Activated B cell treated with CpG ODN at 0.5 μM for 24 hours (primary cell): ENCODE data around the gene PGS1. TPM values are rescaled to one million over a fixed set of nuclear protein-coding genes. Genes with fewer than 3 reads are reported as not detected.

Experiments used
- ATAC-seq: fragments of 200-7000 bp; cut with Tn5 transposase; one replicate; pipeline ENCODE4 v1.10.0; 2021; ENCODE audit warnings: low read depth, mild to moderate bottlenecking, moderate library complexity
- CTCF ChIA-PET: fragments of 350-600 bp; sonication (Branson Sonifier 250); formaldehyde crosslinking; loops from one replicate; lab custom pipeline; 2021; ENCODE audit warnings: antibody characterized with exemption; lab: Charles Lee
- POLR2A ChIA-PET: fragments of 350-600 bp; sonication (Branson Sonifier 250); formaldehyde crosslinking; loops from one replicate; lab custom pipeline; 2021; ENCODE audit warnings: antibody characterized with exemption; lab: Charles Lee
- DNase-seq: peaks from one replicate; pipeline ENCODE4 v3.0.0; 2022
- H3K27ac Mint-ChIP-seq: one replicate; pipeline ENCODE4 v1.8.0; 2020; ENCODE audit warnings: mixed read lengths
- H3K27me3 Mint-ChIP-seq: one replicate; pipeline ENCODE4 v1.8.0; 2021; ENCODE audit warnings: mixed read lengths
- H3K36me3 Mint-ChIP-seq: one replicate; pipeline ENCODE4 v1.8.0; 2021; ENCODE audit warnings: low read depth, mixed read lengths
- H3K4me1 Mint-ChIP-seq: one replicate; pipeline ENCODE4 v1.8.0; 2021; ENCODE audit warnings: mixed read lengths
- H3K4me3 Mint-ChIP-seq: one replicate; pipeline ENCODE4 v1.8.0; 2020; ENCODE audit warnings: mild to moderate bottlenecking, mixed read lengths
- H3K9me3 Mint-ChIP-seq: one replicate; pipeline ENCODE4 v1.8.0; 2020; ENCODE audit warnings: mixed read lengths
- intact Hi-C: fragments of 100-400 bp; cut with micrococcal nuclease; formaldehyde crosslinking; loops from one replicate; pipeline ENCODE4 v1.15.1; 2024
- total RNA-seq: library from RNA; stranded (reverse); gene quantifications from 2 replicates; pipeline ENCODE4 v1.2.3, GENCODE V29; 2022
- TF ChIP-seq, protein P1 (sequence below): fragments of 200-600 bp; IDR thresholded peaks from one replicate; pipeline ENCODE4 v1.8.0; 2022; ENCODE audit warnings: antibody characterized with exemption, mild to moderate bottlenecking

PGS1 gene
- total RNA-seq, 1 donor from 2014 or later, result 76.1 TPM

GRCh38 chr17:78411241-78411857 lies 32.9 kb downstream of the PGS1 start:
- DNase-seq, result no peak
- TF ChIP-seq, protein P1, sequence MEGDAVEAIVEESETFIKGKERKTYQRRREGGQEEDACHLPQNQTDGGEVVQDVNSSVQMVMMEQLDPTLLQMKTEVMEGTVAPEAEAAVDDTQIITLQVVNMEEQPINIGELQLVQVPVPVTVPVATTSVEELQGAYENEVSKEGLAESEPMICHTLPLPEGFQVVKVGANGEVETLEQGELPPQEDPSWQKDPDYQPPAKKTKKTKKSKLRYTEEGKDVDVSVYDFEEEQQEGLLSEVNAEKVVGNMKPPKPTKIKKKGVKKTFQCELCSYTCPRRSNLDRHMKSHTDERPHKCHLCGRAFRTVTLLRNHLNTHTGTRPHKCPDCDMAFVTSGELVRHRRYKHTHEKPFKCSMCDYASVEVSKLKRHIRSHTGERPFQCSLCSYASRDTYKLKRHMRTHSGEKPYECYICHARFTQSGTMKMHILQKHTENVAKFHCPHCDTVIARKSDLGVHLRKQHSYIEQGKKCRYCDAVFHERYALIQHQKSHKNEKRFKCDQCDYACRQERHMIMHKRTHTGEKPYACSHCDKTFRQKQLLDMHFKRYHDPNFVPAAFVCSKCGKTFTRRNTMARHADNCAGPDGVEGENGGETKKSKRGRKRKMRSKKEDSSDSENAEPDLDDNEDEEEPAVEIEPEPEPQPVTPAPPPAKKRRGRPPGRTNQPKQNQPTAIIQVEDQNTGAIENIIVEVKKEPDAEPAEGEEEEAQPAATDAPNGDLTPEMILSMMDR, result no peak
- no peak for ATAC-seq
- H3K4me1 Mint-ChIP-seq, result peaks cover 17% of the 10 kb centered on the region
- CTCF ChIA-PET, result no interaction called here
- H3K4me3 Mint-ChIP-seq, result no peak overlapping the region
- H3K27me3 Mint-ChIP-seq, result no peaks in the 10 kb centered on the region
- intact Hi-C loops, result no loop called here
- peaks cover 55% of the 10 kb centered on the region for H3K36me3 Mint-ChIP-seq
- no peak overlapping the region for H3K27ac Mint-ChIP-seq
- POLR2A ChIA-PET, result interaction anchor here (0.5 to 0.6 kb wide), 2 partner anchors 27 to 32 kb away, joined by 4 to 6 read pairs; no protein-coding TSS in a partner anchor
- no peaks in the 10 kb centered on the region for H3K9me3 Mint-ChIP-seq

- no peak for DNase-seq
- H3K4me1 Mint-ChIP-seq, result peaks cover 17% of the 10 kb centered on the region
Measured at GRCh38 chr17:78412403-78412802, 34.0 kb downstream of the PGS1 start.

GRCh38 chr17:78414178-78415162 lies 36.0 kb downstream of the PGS1 start:
- Mint-ChIP-seq H3K27ac (no peak overlapping the region), H3K4me3 (no peak overlapping the region), H3K27me3 (no peaks in the 10 kb centered on the region), H3K4me1 (peaks cover 16% of the 10 kb centered on the region), H3K9me3 (no peaks in the 10 kb centered on the region), H3K36me3 (peaks cover 48% of the 10 kb centered on the region)
- ATAC-seq, result no peak
- intact Hi-C loops, result no loop called here
- CTCF ChIA-PET, result no interaction called here
- TF ChIP-seq, protein P1, result no peak
- POLR2A ChIA-PET, result no interaction called here
- no peak for DNase-seq

More at GRCh38 chr17:78412403-78412802, 34.0 kb downstream of the PGS1 start:
- H3K4me3 Mint-ChIP-seq, result no peak overlapping the region
- no peak for ATAC-seq
- H3K27ac Mint-ChIP-seq, result no peak overlapping the region
- H3K36me3 Mint-ChIP-seq, result peaks cover 54% of the 10 kb centered on the region
- intact Hi-C loops, result no loop called here
- ChIA-PET CTCF (no interaction called here), POLR2A (interaction anchor here (0.6 to 0.7 kb wide), 2 partner anchors 44 to 372 kb away, joined by 3 to 9 read pairs; no protein-coding TSS in a partner anchor)
- H3K9me3 Mint-ChIP-seq, result no peaks in the 10 kb centered on the region
- TF ChIP-seq, protein P1, result no peak
- no peaks in the 10 kb centered on the region for H3K27me3 Mint-ChIP-seq

DNA sequence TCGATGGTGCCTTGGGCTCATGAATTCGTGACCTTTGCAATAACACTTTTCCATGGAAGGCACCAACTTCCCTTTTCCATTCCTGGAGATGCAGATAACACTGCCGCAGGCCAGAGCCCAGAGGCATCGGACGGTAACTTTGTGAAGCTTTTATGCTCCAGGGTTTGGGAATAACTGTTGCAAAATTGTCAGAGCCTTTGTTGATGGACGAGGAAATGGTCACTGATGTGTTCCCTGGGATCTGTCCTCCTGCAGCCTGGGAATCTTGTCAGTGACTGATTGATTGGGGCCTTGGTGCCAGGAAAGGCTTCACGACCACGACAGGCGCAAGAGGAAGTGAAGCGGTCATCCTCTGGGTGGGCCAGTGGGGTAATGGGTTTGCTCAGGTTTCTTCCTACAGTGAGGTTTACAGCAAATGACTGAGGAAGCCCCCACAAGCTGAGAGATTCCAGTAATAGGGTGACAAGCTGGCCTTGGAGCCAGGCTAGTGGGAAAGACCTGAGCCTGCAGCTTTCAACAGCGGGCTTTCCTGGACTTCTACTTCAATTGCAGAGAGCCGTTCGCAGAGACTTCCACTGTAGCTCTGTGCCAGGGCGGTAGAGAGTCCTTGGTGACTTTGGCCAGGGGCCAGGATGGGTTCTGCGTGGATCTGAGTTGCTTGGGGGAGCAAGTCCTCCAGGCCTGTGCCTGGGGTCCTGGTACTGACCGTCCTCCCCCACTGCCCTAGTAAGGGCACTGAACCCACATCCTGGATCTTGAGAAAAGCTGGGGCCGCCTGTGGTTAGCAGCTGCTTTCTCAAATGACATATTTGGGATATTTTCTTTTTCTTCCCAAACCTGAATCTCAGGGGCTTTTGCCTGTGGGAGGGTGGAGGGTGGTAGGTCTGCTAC lies 37.6 kb downstream of the PGS1 start:
- ChIA-PET POLR2A (no interaction called here), CTCF (no interaction called here)
- Mint-ChIP-seq H3K9me3 (no peaks in the 10 kb centered on the region), H3K27me3 (no peaks in the 10 kb centered on the region), H3K4me1 (peaks cover 16% of the 10 kb centered on the region), H3K4me3 (no peak overlapping the region), H3K36me3 (peaks cover 58% of the 10 kb centered on the region), H3K27ac (no peak overlapping the region)
- DNase-seq (no peak), ATAC-seq (no peak)
- intact Hi-C loops, result no loop called here
- TF ChIP-seq, protein P1, result no peak
